ENCODE results near the gene CHMP5.

DNA sequence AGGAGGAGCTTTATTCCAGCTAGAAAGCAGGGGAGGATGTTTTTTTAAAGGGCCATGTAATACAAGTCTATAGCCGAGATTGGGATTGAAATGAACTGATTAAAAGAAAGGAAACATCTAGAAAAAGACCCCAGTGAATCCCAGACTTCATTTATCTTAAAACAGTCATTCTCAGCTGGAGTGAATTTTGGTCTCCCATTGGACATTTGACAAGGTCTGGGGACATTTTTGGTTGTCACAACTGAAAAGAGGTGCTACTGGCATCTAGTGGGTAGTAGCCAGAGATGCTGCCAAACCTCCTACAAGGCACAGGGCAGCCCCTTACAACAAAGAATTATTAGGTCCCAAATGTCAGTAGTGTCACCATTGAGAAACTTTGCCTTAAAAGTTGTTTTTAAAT is 41.2 kb upstream of the CHMP5 start:
- TF ChIP-seq, protein P1, sequence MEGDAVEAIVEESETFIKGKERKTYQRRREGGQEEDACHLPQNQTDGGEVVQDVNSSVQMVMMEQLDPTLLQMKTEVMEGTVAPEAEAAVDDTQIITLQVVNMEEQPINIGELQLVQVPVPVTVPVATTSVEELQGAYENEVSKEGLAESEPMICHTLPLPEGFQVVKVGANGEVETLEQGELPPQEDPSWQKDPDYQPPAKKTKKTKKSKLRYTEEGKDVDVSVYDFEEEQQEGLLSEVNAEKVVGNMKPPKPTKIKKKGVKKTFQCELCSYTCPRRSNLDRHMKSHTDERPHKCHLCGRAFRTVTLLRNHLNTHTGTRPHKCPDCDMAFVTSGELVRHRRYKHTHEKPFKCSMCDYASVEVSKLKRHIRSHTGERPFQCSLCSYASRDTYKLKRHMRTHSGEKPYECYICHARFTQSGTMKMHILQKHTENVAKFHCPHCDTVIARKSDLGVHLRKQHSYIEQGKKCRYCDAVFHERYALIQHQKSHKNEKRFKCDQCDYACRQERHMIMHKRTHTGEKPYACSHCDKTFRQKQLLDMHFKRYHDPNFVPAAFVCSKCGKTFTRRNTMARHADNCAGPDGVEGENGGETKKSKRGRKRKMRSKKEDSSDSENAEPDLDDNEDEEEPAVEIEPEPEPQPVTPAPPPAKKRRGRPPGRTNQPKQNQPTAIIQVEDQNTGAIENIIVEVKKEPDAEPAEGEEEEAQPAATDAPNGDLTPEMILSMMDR (optimal IDR thresholded peaks at IDR 0.05 in 1 of 3, IDR thresholded peaks at IDR 0.05 in 1 of 3, conservative IDR thresholded peaks at IDR 0.05 in 1 of 3; ENCODE audit: extremely low read depth in 1 of 3, insufficient read depth in 2 of 3, low read length in 3 of 3) = peak in 2 of 3 experiments; percentile 18 to 53
- TF ChIP-seq EZH2 (IDR thresholded peaks at IDR 0.05; ENCODE audit: low read length) = no peak
